GM12872 (cell line): ENCODE measurements around the gene MNT.

ENCODE experiments used
- CTCF ChIP-seq: IDR thresholded peaks from 3 replicates; pipeline ENCODE4 v1.5.1; 2011; ENCODE audit warnings: low read depth, mild to moderate bottlenecking, low read length, moderate library complexity; ENCODE audit not compliant: insufficient read depth

Gene MNT

GRCh38 chr17:2362416-2362815 is 38.4 kb downstream of the MNT start:
- no peak for TF ChIP-seq CTCF

- no peak for TF ChIP-seq CTCF
Observed at GRCh38 chr17:2362016-2362415, 38.8 kb downstream of the MNT start.

GRCh38 chr17:2361010-2361760 is 39.7 kb downstream of the MNT start:
- no peak for TF ChIP-seq CTCF

- no peak for TF ChIP-seq CTCF
Observed at GRCh38 chr17:2357931-2358434, 42.9 kb downstream of the MNT start.

GRCh38 chr17:2357237-2357636 is 43.6 kb downstream of the MNT start:
- no peak for TF ChIP-seq CTCF

GRCh38 chr17:2354311-2354710 is 46.5 kb downstream of the MNT start:
- no peak for TF ChIP-seq CTCF

- no peak for TF ChIP-seq CTCF
Observed at GRCh38 chr17:2351269-2351668, 49.6 kb downstream of the MNT start.
